ENCODE results near the gene ABR.
"Not testable (repeated sequence)": the region's sequence is repeated elsewhere in the genome, so short reads cannot be mapped to it uniquely, and the experiment has no call there.

The ABR gene

GRCh38 chr17:1094591-1094990, 85.2 kb downstream of the ABR start:
- no peak for DNase-seq

GRCh38 chr17:1091900-1092299, 87.9 kb downstream of the ABR start:
- no peak for DNase-seq

DNA sequence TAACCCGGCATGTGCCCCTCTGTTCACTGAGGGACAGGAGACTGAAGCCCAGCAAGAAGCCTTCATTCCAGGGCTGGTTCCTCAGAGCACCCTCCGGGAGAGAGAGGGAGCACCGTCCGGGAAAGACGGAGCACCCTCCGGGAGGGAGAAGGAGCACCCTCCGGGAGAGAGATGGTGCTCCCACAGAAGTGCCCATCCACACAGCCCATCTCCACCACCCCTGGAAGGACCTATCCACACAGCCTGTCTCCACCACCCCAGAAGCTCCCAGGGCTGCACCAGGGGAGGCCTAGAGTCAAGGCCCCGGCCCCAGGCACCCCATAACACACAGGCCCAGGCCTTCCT, 88.6 kb downstream of the ABR start:
- DNase-seq = no peak

GRCh38 chr17:1090465-1091189, 89.2 kb downstream of the ABR start:
- peak in 1 of 3 donors; percentile 47 for DNase-seq

- peak; percentile 45 to 59 (median 57) for DNase-seq
These were observed 89.9 kb downstream of the ABR start for GRCh38 chr17:1089915-1090314.

DNA sequence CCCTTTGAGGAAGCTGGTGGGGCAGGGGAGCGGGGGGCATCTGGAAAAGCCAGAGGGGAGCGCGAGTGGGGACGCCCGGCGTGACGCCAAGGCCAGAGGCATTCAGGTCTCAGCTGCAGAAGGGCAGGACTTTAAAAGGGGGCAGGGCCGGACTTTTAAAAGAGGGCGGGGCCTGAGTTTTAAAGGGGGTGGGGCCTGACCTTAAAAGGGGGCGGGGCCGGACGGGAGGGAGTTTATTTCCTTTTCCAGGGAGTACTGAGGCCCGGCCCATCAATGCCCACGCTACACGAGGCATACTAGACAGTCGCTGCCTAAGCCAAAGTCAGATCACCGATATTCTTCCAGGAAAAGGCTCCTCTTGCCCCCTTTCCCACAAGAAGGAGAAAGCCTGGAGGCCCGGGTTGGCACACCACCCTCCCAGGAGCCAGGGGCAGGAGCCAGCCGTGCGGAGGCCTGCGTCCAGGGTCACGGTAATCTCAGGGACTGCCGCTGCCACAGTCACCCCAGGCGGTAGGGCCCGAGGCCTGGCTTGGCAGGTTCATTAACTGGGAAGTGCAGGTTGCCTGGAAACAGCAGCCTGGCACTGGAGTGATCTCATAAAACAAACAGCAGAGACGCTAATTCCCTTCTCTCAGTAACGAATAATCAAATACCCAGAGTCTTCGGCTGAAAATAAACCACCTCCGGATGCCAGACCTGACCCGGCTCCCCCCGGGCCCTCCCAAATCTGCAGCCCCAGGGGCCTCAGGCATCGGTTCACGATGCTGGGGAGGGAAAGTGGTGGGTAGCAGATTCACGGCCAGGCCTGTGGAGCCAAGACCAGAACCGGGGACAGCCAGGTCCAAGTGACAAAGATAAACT, 92.2 kb downstream of the ABR start:
- peak in 2 of 3 donors; percentile 44 to 68 for DNase-seq

DNA sequence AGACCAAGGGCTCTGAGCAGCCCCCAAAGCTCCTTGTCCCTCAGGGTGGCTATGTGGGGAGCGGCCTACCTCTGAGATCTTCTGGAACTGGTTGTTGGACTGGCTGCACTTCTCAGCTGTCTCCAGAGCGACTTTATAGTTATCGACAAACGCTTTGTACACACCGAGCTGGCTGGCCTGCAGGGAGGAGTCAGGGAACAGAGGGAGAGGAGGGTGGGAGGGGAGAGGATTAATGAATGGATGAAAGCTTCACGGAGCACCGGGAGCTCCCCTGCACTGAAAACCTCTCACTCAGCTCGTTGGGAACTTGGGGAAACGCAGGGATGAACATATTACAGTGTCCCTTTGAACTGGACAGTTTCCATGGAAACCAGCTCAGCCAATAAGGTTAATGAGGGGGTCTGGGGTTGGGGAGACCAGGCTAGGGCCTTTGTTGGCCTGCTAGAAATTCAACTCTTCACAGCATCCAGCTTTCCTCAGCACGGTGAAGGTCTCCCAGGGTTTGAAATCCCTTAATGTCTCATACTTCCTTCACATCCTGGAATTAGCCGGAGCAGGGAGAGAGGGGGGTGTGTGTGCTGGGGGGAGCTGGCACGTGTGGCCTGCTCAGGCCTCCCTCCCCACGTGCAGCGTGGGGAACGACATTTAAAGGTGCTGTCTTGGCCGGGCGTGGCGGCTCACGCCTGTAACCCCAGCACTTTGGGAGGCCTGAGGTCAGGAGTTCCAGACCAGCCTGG, 96.2 kb downstream of the ABR start:
- DNase-seq = no peak

DNA sequence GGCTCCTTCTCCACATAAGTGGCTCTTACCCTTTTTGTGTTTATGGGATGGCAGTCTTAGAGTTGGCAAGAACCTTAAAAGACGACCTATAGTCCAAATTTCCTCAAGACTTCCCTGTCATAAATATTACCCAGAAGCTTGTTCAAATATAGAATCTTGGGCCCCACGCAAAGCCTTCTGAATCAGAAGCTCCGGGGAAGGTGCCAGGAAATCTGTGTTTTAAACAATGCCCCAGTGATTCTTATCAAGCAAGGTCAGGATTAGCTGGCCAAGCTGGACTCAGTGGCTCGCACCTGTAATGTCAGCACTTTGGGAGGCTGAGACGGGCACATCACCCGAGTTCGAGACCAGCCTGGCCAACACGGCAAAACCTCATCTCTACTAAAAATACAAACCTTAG, 97.2 kb downstream of the ABR start:
- DNase-seq = no peak

DNA sequence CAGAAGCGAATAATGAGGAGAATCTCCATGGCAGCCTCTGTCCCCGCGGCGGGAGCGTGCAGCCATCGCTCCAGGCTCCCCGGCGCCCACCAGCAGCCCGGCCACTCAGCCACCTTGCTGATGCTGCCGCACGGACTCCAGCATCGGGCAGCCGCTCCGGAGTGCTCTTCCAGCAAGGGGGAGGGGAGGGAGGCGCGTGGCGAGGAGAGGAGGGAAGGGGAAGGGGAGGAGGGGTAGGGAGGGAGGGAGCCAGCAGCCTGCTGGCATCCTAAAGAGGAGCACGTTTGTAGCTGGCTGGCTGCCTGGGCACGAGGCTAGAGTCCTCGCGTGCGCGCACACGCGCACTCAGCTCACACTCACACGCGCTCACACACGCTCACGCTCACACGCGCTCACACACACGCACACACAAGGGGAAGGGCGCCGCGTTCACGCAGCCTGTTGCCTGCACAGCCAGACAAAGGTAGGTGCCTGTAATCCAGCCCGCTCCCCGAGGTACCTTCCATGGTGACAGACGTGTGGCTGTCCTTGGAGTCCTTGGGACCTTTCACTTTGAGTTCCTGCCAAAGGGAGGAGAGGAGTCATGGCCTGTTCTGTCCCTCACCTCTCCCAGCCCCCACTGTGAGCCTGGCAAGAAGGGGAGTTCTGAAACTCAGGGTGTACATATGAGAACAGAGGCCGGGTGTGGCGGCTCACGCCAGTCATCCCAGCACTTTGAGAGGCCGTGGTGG, 100.8 kb downstream of the ABR start:
- no peak for DNase-seq

GRCh38 chr17:1077986-1078711, 101.6 kb downstream of the ABR start:
- DNase-seq = no peak

DNA sequence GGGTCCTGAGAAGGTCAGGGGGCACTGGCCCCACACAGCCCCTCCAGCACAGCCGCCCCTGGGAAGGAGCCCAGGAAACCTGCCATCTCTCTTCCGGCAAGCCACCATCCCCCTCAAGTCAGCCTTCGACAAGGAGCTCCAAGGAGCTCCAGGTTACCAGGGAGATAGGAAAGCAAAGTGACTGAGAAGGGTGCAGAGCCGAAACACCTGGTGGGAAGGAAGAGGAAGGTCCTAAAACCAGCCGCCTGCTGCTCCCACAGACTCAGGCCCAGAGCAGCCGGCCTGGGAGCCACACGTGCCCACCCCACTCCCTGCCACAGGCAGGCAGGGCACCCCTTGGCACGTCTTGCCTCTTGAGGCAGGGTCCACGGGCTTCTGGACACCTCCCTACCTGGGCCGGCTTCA, 102.2 kb downstream of the ABR start:
- no peak for DNase-seq

- DNase-seq = no peak
These were observed 102.8 kb downstream of the ABR start for GRCh38 chr17:1076982-1077302.

- no peak for DNase-seq
These were observed 103.3 kb downstream of the ABR start for GRCh38 chr17:1076299-1076981.

- no peak for DNase-seq
These were observed 104.7 kb downstream of the ABR start for GRCh38 chr17:1074886-1075605.

DNA sequence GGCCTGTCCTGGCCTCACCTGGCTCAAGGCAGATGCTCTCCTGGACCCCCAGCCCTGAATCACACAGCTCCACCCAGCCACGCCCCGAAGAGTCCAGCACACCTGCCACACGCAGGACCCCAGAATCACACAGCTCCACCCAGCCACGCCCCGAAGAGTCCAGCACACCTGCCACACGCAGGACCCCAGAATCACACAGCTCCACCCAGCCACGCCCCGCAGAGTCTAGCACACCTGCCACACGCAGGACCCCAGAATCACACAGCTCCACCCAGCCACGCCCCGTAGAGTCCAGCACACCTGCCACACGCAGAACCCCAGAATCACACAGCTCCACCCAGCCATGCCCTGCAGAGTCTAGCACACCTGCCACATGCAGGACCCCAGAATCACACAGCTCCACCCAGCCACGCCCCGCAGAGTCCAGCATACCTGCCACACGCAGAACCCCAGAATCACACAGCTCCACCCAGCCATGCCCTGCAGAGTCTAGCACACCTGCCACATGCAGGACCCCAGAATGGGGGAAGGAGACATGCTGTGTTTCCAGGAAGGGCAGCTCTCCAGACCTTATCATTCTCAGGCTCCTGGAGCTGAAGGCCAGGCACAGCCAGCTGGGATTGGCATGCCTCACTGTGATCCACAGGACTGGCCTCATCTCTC, 105.7 kb downstream of the ABR start:
- not testable (repeated sequence) for DNase-seq

GRCh38 chr17:1073241-1073962, 106.4 kb downstream of the ABR start:
- DNase-seq = no peak

- no peak for DNase-seq
These were observed 107.2 kb downstream of the ABR start for GRCh38 chr17:1072551-1072961.

- DNase-seq = no peak
These were observed 108.5 kb downstream of the ABR start for GRCh38 chr17:1071103-1071825.

DNA sequence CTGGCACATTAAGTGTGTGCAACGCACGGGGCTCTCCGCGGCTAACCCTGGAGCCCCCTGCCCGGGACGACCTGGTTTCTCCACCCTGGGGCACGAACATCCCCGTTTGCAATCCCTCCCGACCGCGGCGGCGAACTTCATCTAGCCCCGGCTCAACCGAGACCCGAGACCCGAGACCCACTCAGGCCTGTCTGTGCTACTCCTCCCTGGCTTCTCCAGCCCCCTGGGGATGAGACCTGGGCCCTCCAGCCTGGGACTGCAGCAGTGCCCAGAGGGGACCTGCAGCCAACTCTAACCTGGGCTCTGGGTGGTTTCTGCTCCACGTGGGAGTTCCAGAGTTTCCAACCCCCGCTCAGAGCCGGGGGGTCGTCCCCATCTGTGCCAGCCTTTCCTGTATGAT, 109.4 kb downstream of the ABR start:
- no peak for DNase-seq

Measured in suppressor macrophage treated with lipopolysaccharide for 1 hour (primary cell).